ENCODE measurements around the gene FGF14. TPM values are rescaled to one million over a fixed set of nuclear protein-coding genes. Genes with fewer than 3 reads are reported as not detected.

FGF14 gene
- total RNA-seq, 4 donors from 2014 or later, result 0.04 to 1.4 (median 0.38) TPM

DNA sequence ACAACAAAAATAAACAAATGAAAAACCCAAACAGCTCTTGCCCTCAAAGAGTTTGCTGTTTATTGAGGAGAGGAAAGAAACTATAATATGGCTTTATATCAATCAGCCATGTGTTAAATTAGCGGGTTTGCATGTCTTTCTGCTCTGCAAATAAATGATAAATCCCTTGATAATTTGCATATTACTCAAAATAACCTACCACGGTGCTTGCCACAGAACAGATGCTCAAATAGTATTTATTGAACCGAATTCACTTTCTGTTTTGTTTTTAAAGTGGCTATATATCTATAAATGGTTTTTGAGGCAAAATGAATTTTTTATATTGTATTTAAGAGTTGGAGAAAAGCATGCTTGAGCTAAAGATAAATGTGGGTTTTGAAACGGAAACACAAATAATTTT is 521.3 kb downstream of the FGF14 start:
- no peaks in the 10 kb centered on the region for H3K27me3 ChIP-seq
- no peak for DNase-seq
- H3K4me1 ChIP-seq, result no peaks in the 10 kb centered on the region
- H3K36me3 ChIP-seq, result no peaks in the 10 kb centered on the region
- no peaks in the 10 kb centered on the region for H3K9me3 ChIP-seq
- no peak overlapping the region for H3K4me3 ChIP-seq (replicated peaks in 1 of 3)
- H3K27ac ChIP-seq, result no peak overlapping the region
- TF ChIP-seq, protein P1, sequence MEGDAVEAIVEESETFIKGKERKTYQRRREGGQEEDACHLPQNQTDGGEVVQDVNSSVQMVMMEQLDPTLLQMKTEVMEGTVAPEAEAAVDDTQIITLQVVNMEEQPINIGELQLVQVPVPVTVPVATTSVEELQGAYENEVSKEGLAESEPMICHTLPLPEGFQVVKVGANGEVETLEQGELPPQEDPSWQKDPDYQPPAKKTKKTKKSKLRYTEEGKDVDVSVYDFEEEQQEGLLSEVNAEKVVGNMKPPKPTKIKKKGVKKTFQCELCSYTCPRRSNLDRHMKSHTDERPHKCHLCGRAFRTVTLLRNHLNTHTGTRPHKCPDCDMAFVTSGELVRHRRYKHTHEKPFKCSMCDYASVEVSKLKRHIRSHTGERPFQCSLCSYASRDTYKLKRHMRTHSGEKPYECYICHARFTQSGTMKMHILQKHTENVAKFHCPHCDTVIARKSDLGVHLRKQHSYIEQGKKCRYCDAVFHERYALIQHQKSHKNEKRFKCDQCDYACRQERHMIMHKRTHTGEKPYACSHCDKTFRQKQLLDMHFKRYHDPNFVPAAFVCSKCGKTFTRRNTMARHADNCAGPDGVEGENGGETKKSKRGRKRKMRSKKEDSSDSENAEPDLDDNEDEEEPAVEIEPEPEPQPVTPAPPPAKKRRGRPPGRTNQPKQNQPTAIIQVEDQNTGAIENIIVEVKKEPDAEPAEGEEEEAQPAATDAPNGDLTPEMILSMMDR (IDR thresholded peaks at IDR 0.05), result no peak
- TF ChIP-seq POLR2A (IDR thresholded peaks at IDR 0.05), result no peak
- 85 to 87% methylated on average over 4 of the region's 4 CpGs for WGBS, 2 donors
- intact Hi-C loops (cut with DNase I), result no loop called here

DNA sequence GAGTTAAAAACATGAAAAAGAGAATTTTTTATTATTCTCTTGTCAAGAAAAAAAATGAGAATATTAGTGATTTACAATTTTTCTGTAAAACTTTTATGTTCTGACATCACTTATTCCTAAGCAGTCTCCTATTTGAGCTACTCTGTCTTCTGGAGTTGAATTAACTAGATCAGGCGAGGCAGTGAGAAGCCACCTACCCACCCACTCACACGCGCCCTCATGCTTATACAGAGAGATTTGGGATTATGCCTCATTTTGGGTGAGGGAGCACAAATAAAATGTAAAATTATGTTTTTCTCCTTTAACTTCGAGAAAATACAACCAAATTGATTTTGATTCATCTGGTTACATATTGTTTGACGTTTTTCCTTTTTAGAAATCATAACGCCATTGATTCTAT is 524.9 kb downstream of the FGF14 start:
- intact Hi-C loops (cut with DNase I), result no loop called here
- H3K36me3 ChIP-seq, result no peaks in the 10 kb centered on the region
- no peaks in the 10 kb centered on the region for H3K27me3 ChIP-seq
- WGBS, 2 donors, result 87 to 91% methylated on average over 6 of the region's 6 CpGs
- TF ChIP-seq POLR2A (IDR thresholded peaks at IDR 0.05), result no peak
- TF ChIP-seq, protein P1 (IDR thresholded peaks at IDR 0.05), result no peak
- H3K4me1 ChIP-seq, result no peaks in the 10 kb centered on the region
- no peak overlapping the region for H3K4me3 ChIP-seq (replicated peaks in 1 of 3)
- H3K9me3 ChIP-seq, result no peaks in the 10 kb centered on the region
- no peak for DNase-seq
- no peak overlapping the region for H3K27ac ChIP-seq

DNA sequence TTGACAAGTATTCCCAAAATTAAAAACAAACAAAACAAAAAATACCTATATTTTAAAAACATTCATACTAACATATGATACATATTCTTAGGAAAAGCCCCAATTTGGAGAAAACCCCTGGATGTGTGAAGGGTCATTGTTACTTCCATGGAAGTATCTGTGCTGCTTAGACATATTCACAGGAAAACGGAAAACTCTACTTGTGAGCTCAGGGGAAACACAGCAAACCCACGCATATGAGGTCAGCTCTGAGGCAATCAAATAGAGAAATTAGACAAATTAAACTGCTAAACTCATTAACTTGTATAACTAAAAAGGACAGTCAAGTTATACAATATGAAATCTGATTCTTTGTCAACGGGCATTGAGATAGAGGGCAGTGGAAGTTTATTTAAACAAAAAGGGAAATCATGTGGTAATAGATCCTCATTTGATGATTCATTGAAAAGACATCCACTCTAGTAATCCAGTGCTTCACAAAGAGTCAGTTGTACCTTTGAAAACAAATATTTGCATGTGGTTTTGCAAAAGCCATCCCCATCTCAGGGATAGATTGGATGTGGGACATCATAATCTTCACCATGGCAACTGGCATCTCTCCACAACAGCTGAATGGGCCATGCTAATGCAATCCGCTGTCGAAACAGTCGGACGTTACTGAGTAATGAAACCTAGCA is 526.0 kb downstream of the FGF14 start:
- no peaks in the 10 kb centered on the region for H3K36me3 ChIP-seq
- H3K27ac ChIP-seq, result no peak overlapping the region
- H3K9me3 ChIP-seq, result no peaks in the 10 kb centered on the region
- TF ChIP-seq, protein P1 (IDR thresholded peaks at IDR 0.05), result no peak
- TF ChIP-seq POLR2A (IDR thresholded peaks at IDR 0.05), result no peak
- H3K4me3 ChIP-seq (replicated peaks in 1 of 3), result no peak overlapping the region
- no peaks in the 10 kb centered on the region for H3K4me1 ChIP-seq
- intact Hi-C loops (cut with DNase I), result no loop called here
- no peaks in the 10 kb centered on the region for H3K27me3 ChIP-seq
- DNase-seq, result no peak
- WGBS, 2 donors, result 87 to 89% methylated on average over 7 of the region's 7 CpGs

DNA sequence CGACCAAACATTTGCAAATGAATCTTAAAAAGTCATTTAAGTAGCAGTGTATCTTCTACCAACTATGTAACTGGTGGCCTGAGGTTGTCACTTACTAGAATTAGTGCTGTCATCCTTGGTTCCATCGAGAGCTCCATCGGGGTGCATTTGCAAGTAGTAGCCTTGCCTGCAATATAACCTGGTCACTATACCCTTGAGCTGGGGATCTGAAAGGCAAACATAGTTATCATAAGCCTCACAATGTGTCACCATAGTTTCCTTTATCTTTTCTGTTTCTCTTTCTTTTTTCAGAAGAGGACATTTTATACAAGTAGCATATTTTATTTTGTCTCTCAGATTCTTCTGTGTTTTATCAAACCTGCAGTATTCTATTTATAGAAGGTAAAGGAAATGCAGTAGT is 526.8 kb downstream of the FGF14 start:
- Histone ChIP-seq H3K9me3 (no peaks in the 10 kb centered on the region), H3K4me1 (no peaks in the 10 kb centered on the region), H3K36me3 (no peaks in the 10 kb centered on the region), H3K27ac (no peak overlapping the region), H3K27me3 (no peaks in the 10 kb centered on the region), H3K4me3 (replicated peaks in 1 of 3) (no peak overlapping the region)
- 82 to 96% methylated on average over 3 of the region's 3 CpGs for WGBS, 2 donors
- TF ChIP-seq POLR2A (IDR thresholded peaks at IDR 0.05), result no peak
- TF ChIP-seq, protein P1 (IDR thresholded peaks at IDR 0.05), result no peak
- intact Hi-C loops (cut with DNase I), result no loop called here
- DNase-seq, result no peak

DNA sequence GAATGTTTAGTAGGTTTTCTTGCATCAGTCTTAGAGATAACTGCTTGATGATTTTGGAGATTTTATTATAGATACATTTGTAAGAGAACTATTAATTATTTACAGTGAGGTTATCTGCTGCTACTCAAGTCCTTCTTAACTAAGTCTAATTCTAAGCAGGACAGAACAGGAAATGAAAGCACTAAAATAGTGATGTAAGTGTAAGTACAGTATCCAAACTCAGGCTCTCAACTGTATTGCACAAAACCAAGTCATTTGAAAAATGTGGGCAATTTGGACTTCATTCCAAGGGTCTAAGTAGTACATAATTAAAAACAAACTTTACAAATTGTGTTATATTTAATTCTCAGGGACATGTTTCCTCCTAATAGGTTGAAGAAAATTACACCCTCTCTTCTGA is 532.3 kb downstream of the FGF14 start:
- DNase-seq, result no peak
- Histone ChIP-seq H3K36me3 (no peaks in the 10 kb centered on the region), H3K27ac (no peak overlapping the region), H3K27me3 (no peaks in the 10 kb centered on the region), H3K9me3 (no peaks in the 10 kb centered on the region), H3K4me1 (no peaks in the 10 kb centered on the region), H3K4me3 (replicated peaks in 1 of 3) (no peak overlapping the region)
- intact Hi-C loops (cut with DNase I), result no loop called here
- TF ChIP-seq, protein P1 (IDR thresholded peaks at IDR 0.05), result no peak
- TF ChIP-seq POLR2A (IDR thresholded peaks at IDR 0.05), result no peak
